Measurements from ENCODE around the gene MEGF10.

The MEGF10 gene

GRCh38 chr5:127326431-127326830 lies 35.8 kb downstream of the MEGF10 start:
- peak; percentile 3 for DNase-seq (ENCODE audit: low read depth, low spot score)

DNA sequence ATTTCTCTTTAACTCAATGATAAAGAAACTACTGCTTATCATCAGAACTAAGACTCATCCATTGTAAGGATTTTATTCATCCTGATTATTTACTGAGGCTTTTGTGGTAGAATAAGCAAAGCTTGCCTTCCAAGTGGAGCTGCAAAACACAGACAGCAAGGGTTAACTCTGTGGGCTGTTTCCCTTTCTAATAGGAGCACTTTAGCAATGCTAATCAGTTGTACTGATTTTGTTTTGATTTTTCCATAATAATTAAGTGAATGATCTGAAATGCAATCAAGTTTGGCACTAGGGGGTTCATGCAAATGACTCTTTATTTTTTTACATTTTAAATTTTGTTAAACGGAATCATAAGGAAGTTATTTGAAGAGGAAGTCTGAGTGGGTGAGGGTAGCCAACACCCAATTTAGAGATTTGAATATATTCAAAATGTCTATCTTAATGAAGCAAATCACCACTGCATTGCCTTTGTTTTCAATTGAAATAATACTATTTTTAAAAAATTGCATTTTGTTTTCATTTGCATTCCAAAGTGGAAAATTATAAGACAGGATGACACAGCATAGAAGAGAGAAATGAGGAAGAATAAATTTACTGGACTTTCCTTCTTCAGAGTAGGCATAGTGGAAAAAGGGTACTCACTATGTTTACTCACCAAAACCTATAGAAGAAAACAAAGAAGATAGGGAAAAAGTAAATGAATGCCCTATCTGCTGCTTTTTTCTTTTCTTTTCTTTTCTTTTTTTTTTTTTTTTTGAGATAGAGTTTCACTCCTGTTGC lies 36.6 kb downstream of the MEGF10 start:
- DNase-seq (ENCODE audit: low read depth, low spot score) = no peak

DNA sequence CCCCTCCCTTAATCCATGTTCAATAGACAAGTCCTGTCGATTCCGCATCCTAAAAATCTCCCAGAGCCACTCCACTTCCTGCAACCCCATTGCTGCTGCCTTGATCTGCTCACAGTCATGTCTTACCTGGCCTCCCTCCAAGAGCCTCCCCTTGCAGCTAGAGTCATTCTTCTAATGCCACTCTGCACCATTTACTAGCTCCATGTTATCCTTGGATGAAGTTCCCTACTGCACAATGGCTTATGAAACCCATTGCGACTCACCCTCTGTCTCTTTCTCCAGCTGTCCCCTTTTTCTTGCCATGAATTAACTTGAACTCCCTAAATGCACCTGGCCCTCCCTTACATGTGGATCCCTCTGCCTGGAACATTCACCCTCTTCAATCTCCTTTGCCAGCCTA lies 39.5 kb downstream of the MEGF10 start:
- DNase-seq (ENCODE audit: low read depth, low spot score) = no peak

DNA sequence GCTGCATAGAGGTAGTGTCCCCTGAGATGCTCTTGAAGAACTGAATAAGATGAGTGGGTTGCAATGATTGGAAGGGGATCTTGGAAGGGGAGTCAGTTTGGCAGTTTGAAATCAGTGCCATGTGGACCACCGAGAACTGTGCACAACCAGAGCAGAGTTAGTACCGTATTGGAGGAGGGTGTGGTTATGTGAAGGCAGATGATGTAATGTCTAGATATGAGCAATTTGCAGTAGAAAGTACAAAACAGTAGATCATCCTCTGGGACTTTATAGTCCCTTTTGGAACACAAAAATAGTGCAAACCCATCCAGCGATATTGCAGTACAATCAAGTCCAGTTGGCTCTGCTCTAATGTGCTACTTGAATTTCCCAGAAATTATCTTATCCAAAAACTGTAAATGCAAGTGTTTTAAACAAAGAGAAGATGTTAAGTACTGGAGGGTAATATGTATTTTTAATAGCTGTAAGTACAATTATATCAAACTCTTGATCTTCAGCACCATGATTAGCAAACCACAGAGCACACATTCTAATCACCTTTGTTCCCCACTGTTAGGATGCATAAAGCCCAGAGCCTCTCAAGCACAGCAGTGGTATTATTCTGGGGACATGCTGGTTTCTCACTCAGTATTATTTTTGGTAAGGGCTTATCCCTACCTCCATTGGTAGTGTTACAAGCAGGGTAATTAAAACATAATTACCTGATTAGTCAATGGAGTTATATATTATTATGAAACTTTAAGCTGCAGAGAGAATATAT lies 41.5 kb downstream of the MEGF10 start:
- no peak for DNase-seq (ENCODE audit: low read depth, low spot score)

DNA sequence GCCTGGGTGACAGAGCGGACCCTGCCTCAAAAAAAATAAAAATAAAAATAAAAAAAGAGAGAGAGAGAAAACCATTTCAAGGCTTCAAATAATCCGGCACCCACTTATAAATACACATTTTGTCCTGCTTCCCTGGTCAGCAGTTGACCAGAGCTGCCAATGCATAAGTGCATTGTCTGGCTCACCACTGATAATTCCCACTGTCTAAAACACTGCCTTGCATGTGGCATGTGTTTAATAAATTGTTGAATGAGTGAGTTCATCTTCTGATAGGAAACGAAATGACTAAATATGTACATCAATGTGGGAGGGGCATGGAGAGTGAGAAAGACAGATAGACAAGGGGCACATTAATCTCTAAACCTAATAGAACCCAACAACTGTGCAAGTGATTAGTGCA lies 42.9 kb downstream of the MEGF10 start:
- no peak for DNase-seq (ENCODE audit: low read depth, low spot score)

- DNase-seq (ENCODE audit: low read depth, low spot score) = no peak
Observed at GRCh38 chr5:127335381-127335780, 44.8 kb downstream of the MEGF10 start.

GRCh38 chr5:127337876-127338275 lies 47.3 kb downstream of the MEGF10 start:
- DNase-seq (ENCODE audit: low read depth, low spot score) = no peak

- no peak for DNase-seq (ENCODE audit: low read depth, low spot score)
Observed at GRCh38 chr5:127338501-127338900, 47.9 kb downstream of the MEGF10 start.

DNA sequence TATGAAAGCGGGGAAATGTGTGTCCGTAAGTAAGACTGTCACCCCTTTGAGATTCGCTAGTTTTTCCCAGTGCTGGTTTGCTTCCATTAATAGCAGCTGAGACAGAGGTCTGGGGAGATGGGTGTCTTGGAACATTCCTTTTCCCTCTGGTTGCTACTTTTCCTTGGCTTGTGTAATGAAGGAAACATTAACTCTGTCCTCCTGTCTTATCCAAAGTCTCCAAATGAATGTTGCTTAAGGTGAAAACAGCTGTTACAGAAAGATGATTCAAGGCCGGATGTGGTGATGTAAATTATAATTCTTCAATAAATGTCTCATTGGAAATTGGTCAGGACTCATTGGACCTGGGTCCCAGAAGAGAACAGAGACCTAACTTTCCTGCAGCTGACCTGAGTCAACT lies 50.0 kb downstream of the MEGF10 start:
- DNase-seq (ENCODE audit: low read depth, low spot score) = no peak

- DNase-seq (ENCODE audit: low read depth, low spot score) = no peak
Observed at GRCh38 chr5:127342364-127342763, 51.8 kb downstream of the MEGF10 start.

DNA sequence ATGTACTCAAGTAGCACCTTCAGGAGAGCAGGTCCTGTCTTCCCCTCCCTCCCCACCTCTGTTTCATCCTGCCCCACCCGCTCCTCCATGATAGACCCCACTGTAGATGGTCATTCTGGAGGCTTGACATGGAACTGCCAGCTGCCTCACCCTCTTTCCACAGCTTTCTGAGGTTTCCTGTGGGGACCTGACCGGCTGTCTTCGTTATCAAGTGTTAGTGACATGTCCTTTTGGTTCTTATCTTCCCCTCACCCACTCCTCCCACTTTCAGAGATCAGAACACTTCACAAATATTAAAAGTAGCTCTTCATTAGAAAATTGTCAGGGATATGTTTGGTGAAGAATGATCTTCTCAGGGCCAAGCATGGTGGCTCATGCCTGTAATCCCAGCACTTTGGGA lies 52.7 kb downstream of the MEGF10 start:
- no peak for DNase-seq (ENCODE audit: low read depth, low spot score)

GRCh38 chr5:127343866-127344265 lies 53.3 kb downstream of the MEGF10 start:
- DNase-seq (ENCODE audit: low read depth, low spot score) = no peak

DNA sequence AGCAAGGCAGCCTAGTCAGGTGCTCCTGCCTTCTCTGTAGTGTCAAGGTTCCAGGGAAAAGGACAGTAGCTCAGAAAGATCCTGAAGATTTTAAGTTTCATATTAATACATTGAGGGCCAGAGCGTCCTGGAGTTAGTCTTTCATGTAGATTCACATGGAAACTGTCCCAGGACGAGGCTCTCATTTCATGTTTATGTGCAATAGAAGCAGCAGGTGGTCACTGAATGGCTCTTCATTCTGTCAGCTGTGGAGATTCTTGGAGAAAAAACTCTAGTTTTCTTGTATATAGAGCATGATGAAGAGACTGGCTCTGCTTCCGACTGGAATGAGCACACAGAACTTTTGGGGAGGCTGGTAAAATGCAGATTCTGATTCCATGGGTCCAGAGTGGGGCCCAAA lies 54.3 kb downstream of the MEGF10 start:
- DNase-seq (ENCODE audit: low read depth, low spot score) = no peak

DNA sequence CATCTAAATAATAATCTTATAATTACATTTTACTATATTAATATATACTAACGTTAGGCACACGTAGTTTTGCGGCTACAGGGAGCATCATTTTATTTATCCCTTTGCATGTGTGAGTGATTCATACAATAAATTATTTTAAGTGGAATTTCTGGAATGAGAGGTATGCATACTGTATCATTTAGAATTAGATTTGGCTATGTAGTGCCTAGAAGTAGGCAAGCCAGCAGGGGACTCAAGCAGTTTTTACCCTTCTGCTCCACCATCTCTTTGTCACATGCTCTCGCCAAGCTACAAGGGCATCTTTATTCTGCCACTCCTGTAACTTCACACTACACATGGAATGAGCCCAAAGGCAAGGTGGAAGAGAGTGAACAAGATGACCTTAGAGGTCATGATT lies 60.8 kb downstream of the MEGF10 start:
- peak; percentile 37 for DNase-seq (ENCODE audit: low read depth, low spot score)

DNA sequence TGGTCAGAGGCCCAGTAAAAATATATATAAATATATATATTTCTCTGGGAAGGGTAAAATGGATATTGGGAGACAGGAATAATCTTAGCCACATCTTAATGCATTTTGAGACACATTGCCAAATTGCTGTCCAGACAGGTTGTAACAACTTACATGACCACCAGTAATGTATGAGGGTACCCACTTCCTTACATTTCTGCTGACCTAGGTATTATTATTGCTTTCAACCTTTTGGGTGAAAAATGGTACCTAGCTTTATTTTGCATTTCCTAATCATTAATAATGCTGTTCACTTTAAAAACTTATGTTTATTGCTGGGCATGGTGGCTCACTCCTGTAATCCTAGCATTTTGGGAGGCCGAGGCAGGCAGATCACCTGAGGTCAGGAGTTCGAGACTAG lies 61.5 kb downstream of the MEGF10 start:
- DNase-seq (ENCODE audit: low read depth, low spot score) = no peak

DNA sequence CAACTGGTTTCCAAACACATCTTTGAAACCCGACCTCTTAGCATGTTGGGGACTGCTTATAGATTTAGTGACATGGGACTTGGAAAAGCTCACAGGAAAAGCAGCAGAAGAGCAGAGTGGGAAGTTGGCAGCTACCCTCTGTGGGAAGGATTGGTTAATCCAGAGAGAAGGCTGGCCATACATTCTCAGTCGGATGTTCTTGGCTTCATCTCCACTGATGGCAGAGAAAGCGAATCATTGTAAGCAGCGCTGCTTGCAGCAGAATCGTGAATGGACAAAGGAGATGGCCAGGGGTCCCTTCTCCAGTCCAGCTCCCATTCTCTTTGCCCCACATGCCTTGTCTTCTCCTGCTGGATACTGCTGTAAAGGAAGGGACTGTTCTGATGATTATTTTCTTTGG lies 62.7 kb downstream of the MEGF10 start:
- DNase-seq (ENCODE audit: low read depth, low spot score) = no peak

GRCh38 chr5:127353796-127354195 lies 63.2 kb downstream of the MEGF10 start:
- DNase-seq (ENCODE audit: low read depth, low spot score) = no peak

DNA sequence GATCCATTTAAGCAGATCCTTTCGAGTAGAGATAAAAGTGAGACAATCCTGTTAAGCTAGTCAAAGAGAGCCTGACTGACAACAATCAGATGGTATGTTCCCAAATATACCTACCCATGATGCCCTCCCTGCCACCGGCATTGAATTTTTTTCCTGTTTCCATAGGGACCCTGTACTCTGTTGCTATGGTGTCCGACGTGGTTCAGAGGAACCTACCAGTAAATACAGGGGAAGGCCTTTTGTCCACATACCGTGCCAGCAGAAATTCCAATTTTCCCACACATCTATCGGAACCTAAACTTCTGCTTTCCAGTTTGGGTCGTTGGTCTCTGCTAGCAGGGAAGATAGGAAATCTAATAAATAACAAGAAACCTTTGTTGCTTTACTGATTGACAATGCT lies 64.7 kb downstream of the MEGF10 start:
- peak; percentile 44 for DNase-seq (ENCODE audit: low read depth, low spot score)

GRCh38 chr5:127358284-127358683 lies 67.7 kb downstream of the MEGF10 start:
- DNase-seq (ENCODE audit: low read depth, low spot score) = no peak

GRCh38 chr5:127358740-127359139 lies 68.1 kb downstream of the MEGF10 start:
- DNase-seq (ENCODE audit: low read depth, low spot score) = no peak

DNA sequence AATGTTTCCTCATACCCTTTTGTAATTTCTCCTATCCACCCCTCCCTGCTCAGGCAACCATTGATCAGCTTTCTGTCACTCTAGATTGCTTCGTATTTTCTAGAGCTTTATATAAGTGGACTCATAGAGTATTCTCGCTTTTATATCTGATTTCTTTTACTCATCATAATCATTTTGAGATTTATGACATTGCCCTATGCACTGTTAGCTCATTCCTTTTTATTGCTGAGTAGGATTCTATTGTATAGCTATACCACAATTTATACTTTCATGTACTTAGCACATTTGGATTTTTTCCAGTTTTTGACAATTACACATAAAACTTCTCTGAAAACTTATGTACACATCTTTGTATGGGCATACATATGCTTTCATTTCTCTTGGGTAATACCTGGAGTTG lies 68.9 kb downstream of the MEGF10 start:
- DNase-seq (ENCODE audit: low read depth, low spot score) = no peak

- DNase-seq (ENCODE audit: low read depth, low spot score) = no peak
Observed at GRCh38 chr5:127363403-127363802, 72.8 kb downstream of the MEGF10 start.

GRCh38 chr5:127367029-127367428 lies 76.4 kb downstream of the MEGF10 start:
- no peak for DNase-seq (ENCODE audit: low read depth, low spot score)
